ENCODE data around the gene PTPRU.
"Not testable (repeated sequence)": the region's sequence is repeated elsewhere in the genome, so short reads cannot be mapped to it uniquely, and the experiment has no call there.

PTPRU gene

GRCh38 chr1:29222260-29222659 is 14.1 kb upstream of the PTPRU start:
- DNase-seq (ENCODE audit: low spot score), result not testable (repeated sequence)

- DNase-seq (ENCODE audit: low spot score), result no peak
Observed at GRCh38 chr1:29222686-29223085, 13.6 kb upstream of the PTPRU start.

- DNase-seq (ENCODE audit: low spot score), result no peak
Observed at GRCh38 chr1:29223521-29223920, 12.8 kb upstream of the PTPRU start.

- no peak for DNase-seq (ENCODE audit: low spot score)
Observed at GRCh38 chr1:29224356-29224837, 11.9 kb upstream of the PTPRU start.

- no peak for DNase-seq (ENCODE audit: low spot score)
Observed at GRCh38 chr1:29225361-29225760, 11.0 kb upstream of the PTPRU start.

- DNase-seq (ENCODE audit: low spot score), result no peak
Observed at GRCh38 chr1:29227511-29227910, 8.8 kb upstream of the PTPRU start.

GRCh38 chr1:29230204-29230552 is 6.1 kb upstream of the PTPRU start:
- no peak for DNase-seq (ENCODE audit: low spot score)

- peak; percentile 93 for DNase-seq (ENCODE audit: low spot score)
Observed at GRCh38 chr1:29230553-29231378, 5.6 kb upstream of the PTPRU start, which contains the start of gene MECR. TSS of gene MECR (minus strand) at chr1:29230934. CDS start at chr1:29230906, 28 bp downstream.

- no peak for DNase-seq (ENCODE audit: low spot score)
Observed at GRCh38 chr1:29232387-29232786, 3.9 kb upstream of the PTPRU start.

- DNase-seq (ENCODE audit: low spot score), result no peak
Observed at GRCh38 chr1:29233693-29234092, 2.6 kb upstream of the PTPRU start.

- no peak for DNase-seq (ENCODE audit: low spot score)
Observed at GRCh38 chr1:29234471-29234870, 1.9 kb upstream of the PTPRU start.

GRCh38 chr1:29234881-29235280 is 1.4 kb upstream of the PTPRU start:
- not testable (repeated sequence) for DNase-seq (ENCODE audit: low spot score)

GRCh38 chr1:29236712-29237128 is 398 bp downstream of the PTPRU start:
- no peak for DNase-seq (ENCODE audit: low spot score)

GRCh38 chr1:29237129-29237821 is 953 bp downstream of the PTPRU start:
- DNase-seq (ENCODE audit: low spot score), result peak; percentile 18

GRCh38 chr1:29237852-29238619 is 1.7 kb downstream of the PTPRU start:
- DNase-seq (ENCODE audit: low spot score), result no peak

GRCh38 chr1:29238620-29239002 is 2.3 kb downstream of the PTPRU start:
- no peak for DNase-seq (ENCODE audit: low spot score)

- DNase-seq (ENCODE audit: low spot score), result no peak
Observed at GRCh38 chr1:29239142-29239541, 2.8 kb downstream of the PTPRU start.

GRCh38 chr1:29240400-29240837 is 4.1 kb downstream of the PTPRU start:
- no peak for DNase-seq (ENCODE audit: low spot score)

- no peak for DNase-seq (ENCODE audit: low spot score)
Observed at GRCh38 chr1:29240986-29241385, 4.7 kb downstream of the PTPRU start.

- DNase-seq (ENCODE audit: low spot score), result no peak
Observed at GRCh38 chr1:29243023-29243870, 6.9 kb downstream of the PTPRU start.

- DNase-seq (ENCODE audit: low spot score), result no peak
Observed at GRCh38 chr1:29243871-29244200, 7.5 kb downstream of the PTPRU start.

- no peak for DNase-seq (ENCODE audit: low spot score)
Observed at GRCh38 chr1:29245261-29245660, 8.9 kb downstream of the PTPRU start.
